Measurements from ENCODE around the gene USP13.
"Not testable (repeated sequence)": the region's sequence is repeated elsewhere in the genome, so short reads cannot be mapped to it uniquely, and the experiment has no call there.

Gene USP13

DNA sequence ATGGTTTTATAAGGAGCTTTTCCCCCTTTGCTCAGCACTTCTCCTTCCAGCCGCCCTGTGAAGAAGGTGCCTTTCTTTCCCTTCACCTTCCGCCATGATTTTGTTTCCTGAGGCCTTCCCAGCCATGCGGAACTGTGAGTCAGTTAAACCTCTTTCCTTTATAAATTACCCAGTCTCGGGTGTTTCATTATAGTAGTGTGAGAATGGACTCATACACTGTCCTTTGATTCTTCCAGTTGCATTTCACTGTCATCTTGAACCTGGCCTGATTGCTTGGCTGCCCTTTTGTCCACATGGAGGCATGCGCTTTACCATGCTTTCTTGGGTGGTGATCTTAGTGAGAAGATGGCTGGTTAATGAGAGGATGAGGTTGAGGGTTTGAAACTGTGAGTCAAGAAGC lies 23.2 kb downstream of the USP13 start:
- TF ChIP-seq, protein P1, sequence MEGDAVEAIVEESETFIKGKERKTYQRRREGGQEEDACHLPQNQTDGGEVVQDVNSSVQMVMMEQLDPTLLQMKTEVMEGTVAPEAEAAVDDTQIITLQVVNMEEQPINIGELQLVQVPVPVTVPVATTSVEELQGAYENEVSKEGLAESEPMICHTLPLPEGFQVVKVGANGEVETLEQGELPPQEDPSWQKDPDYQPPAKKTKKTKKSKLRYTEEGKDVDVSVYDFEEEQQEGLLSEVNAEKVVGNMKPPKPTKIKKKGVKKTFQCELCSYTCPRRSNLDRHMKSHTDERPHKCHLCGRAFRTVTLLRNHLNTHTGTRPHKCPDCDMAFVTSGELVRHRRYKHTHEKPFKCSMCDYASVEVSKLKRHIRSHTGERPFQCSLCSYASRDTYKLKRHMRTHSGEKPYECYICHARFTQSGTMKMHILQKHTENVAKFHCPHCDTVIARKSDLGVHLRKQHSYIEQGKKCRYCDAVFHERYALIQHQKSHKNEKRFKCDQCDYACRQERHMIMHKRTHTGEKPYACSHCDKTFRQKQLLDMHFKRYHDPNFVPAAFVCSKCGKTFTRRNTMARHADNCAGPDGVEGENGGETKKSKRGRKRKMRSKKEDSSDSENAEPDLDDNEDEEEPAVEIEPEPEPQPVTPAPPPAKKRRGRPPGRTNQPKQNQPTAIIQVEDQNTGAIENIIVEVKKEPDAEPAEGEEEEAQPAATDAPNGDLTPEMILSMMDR (IDR thresholded peaks at IDR 0.05; ENCODE audit: insufficient read depth, low read depth, low read length, missing control alignments), result no peak
- no peak overlapping the region for H3K4me3 ChIP-seq (ENCODE audit: low read depth, low read length)
- no peak for DNase-seq (ENCODE audit: low read depth)

DNA sequence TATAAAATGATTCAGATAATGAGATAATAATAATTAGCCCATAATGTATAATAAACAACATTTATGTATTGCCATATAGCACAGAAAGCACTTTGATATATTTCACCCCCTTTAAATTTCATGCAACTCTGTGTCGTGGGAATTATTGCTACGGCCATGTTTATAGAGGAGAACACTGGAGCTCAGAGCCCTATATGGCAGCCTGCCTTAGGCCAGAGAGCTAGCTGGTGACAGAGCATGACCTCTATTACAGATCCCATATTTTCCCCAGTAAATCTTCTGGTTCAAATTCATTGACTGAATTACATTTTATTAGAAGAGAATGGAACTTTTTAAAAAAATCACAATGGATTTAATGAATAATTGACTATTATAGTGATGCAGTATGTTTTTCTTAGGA lies 25.0 kb downstream of the USP13 start:
- TF ChIP-seq, protein P1 (IDR thresholded peaks at IDR 0.05; ENCODE audit: insufficient read depth, low read depth, low read length, missing control alignments), result no peak
- no peak overlapping the region for H3K4me3 ChIP-seq (ENCODE audit: low read depth, low read length)
- no peak for DNase-seq (ENCODE audit: low read depth)

DNA sequence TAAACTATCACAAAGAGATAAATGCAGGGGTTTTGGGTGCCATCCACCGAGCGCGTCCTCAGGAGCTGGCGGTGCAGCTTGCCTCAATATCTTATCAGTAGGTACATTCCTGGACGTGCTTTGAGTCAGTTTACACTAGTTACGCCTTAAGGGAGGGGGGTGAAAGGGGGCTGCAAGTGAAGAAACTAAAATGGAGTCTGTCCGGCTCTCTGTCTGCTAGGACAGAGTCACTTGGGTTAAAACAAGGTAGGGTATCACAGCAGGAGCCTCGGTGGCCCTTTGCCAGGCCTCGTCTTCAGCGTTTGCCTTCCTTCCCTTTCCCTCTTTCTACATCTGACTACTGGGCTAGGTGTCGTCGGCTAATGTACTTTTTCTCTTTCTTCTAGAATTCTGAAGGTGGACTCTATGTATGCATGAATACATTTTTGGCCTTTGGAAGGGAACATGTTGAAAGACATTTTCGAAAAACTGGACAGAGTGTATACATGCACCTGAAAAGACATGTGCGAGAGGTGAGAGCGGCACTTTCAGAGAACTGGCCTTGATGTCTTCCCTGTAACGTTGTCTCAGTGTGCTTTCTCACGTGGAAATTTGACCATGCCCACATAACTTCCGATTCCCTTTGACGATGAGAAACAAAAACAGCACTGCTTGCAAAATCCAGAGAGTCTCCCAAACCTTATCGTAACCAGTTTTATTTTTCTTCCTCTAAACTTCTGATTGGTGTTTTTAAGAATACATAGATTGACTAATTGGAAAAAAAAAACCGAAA lies 28.8 kb downstream of the USP13 start:
- TF ChIP-seq, protein P1 (IDR thresholded peaks at IDR 0.05; ENCODE audit: insufficient read depth, low read depth, low read length, missing control alignments), result no peak
- H3K4me3 ChIP-seq (ENCODE audit: low read depth, low read length), result no peak overlapping the region
- DNase-seq (ENCODE audit: low read depth), result no peak

DNA sequence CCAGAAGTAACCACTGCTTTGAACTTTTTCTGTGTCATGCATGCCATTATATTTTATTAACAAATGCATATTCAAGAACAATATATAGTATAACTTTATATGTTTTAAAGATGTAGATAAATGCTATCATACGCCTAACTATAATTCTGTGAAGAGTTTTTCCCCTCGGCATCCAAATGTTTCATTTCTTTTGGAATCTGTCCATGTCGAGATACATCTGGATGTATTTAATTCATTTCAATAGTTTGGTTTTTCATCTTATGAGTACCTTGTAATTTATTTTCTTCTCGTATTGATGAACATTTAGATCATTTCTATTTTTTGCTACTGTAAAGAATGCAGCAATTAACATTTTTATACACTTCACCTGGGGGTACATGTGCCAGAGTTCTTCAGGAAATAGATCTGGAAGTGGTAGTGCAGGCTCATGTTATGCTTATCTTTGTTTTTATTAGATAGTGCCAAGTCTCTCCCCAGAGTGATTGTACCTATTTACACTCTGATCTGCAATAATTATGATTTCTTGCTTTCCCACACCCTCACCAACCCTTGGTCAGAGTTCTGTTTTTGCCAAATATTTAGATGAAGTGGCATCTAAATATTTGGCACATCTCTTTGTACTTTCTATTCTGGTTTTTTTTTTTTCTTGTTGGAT lies 29.7 kb downstream of the USP13 start:
- H3K4me3 ChIP-seq (ENCODE audit: low read depth, low read length), result no peak overlapping the region
- no peak for DNase-seq (ENCODE audit: low read depth)
- TF ChIP-seq, protein P1 (IDR thresholded peaks at IDR 0.05; ENCODE audit: insufficient read depth, low read depth, low read length, missing control alignments), result no peak

DNA sequence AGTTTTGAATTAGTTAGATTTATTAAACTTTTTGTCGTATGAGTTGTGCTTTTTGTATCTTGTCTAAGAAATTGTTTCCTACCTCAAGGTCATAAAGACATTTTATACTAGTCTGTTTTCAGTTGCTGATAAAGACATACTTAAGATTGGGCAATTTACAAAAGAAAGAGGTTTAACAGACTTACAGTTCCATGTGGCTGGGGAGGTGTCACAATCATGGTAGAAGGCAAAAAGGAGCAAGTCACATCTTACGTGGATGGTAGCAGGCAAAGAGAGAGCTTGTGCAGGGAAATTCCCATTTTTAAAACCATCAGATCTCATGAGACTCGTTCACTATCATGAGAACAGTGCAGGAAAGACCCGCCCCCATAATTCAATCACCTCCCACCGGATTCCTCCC lies 30.4 kb downstream of the USP13 start:
- not testable (repeated sequence) for DNase-seq (ENCODE audit: low read depth); H3K4me3 ChIP-seq (ENCODE audit: low read depth, low read length)

DNA sequence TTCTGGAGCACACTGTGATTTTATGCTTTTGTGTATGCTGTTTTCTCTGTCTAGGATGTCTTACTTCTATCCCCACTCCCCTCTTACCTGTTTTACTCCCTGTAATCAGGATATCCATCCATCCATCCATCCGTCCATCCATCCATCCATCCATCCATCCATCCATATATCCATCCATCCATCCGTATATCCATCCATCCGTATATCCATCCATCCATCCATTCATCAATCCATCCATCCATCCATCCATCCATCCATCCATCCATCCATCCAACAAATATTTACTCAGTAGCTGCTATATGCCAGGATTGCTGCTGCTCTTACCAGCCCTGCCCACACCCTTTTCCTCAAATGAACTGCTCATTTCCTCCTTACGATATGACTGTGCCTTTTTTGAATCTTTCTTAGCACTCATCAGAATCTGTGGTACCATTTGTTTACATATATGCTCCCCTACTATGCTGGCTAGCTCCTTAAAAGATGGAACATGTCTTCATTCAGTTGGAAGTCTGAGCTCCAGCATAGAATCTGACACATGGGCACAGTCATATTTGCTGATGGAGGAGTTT lies 35.2 kb downstream of the USP13 start:
- TF ChIP-seq, protein P1 (IDR thresholded peaks at IDR 0.05; ENCODE audit: insufficient read depth, low read depth, low read length, missing control alignments), result no peak
- H3K4me3 ChIP-seq (ENCODE audit: low read depth, low read length), result no peak overlapping the region
- no peak for DNase-seq (ENCODE audit: low read depth)

DNA sequence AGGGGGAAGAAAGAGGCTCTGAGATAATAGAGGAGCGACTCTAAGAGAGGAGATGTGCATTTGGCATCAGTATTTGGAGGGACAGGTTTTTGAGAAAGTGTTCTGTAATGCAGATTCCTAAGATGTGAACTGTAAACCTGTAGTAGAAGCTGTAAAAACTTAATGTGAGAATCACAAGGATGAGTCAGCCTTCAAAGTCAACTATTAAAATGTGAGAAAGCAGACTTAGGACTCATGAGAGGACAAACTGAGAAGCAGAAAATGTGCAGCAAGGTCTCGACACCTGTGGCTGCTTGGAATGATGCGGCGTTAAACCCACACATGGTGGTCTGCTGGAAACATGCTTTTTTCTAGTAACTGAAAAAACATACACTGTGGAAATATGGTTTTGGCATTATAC lies 36.0 kb downstream of the USP13 start:
- no peak for DNase-seq (ENCODE audit: low read depth)
- no peak overlapping the region for H3K4me3 ChIP-seq (ENCODE audit: low read depth, low read length)
- TF ChIP-seq, protein P1 (IDR thresholded peaks at IDR 0.05; ENCODE audit: insufficient read depth, low read depth, low read length, missing control alignments), result no peak

Data from GM12865 (cell line).